K562 (cell line): ENCODE results near the gene AGAP1. TPM values are rescaled to one million over a fixed set of nuclear protein-coding genes. Genes with fewer than 3 reads are reported as not detected.

Source experiments
- ATAC-seq: fragments of 200-7000 bp; cut with Tn5 transposase; 3 replicates; pipeline ENCODE4 v1.9.1; 2020; ENCODE audit warnings: moderate library complexity
- BruUV-seq: library from RNA; stranded (reverse); fragments of 400-500 nt; replicated peaks from 2 replicates; lab custom pipeline; 2021; lab: Mats Ljungman, UMichigan
- CTCF ChIA-PET: fragments of 300-600 bp; formaldehyde crosslinking; extraction: SDS; loops from one replicate; lab custom pipeline; 2021; ENCODE audit warnings: low intra/inter-chr PET ratio; lab: Yijun Ruan, JAX
- POLR2A ChIA-PET: fragments of 300-600, 350-650 bp; sonication (Branson Sonifier 250); formaldehyde crosslinking; extraction: SDS; loops from one replicate; lab custom pipeline; 2021; ENCODE audit warnings: antibody characterized with exemption, inconsistent platforms; lab: Yijun Ruan, JAX
- DNase-seq, 4 experiments: peaks; one replicate each; pipeline versions ENCODE4 v3.0.0 to v3.0.0-alpha.2; 2011 to 2018; ENCODE audit warnings: low spot score in 3 of 4, mixed read lengths in 3 of 4; ENCODE audit errors: extremely low read depth in 1 of 4
- FAIRE-seq: peaks from 2 replicates; lab custom pipeline; 2011; peaks lifted over from hg19 to GRCh38; lab: Jason Lieb, UNC
- H2AFZ ChIP-seq: 2 replicates; pipeline ENCODE4 v1.6.0; 2011; ENCODE audit warnings: low read depth, low read length, control low read depth, inconsistent platforms
- H3K27ac ChIP-seq: fragments of 200-600 bp; 3 replicates; pipeline ENCODE4 v1.8.0; 2011; ENCODE audit warnings: low read depth, mild to moderate bottlenecking, control low read depth, inconsistent platforms, low read length, moderate library complexity, mixed read lengths; ENCODE audit errors: extremely low read depth
- H3K27me3 ChIP-seq, 2 experiments: fragments of 300-600 bp in 1 of 2; 2 replicates in 1 of 2; 3 replicates in 1 of 2; pipeline versions ENCODE4 v1.6.0 to v1.8.0; 2011; ENCODE audit warnings: inconsistent platforms in 2 of 2, low read length in 2 of 2, mild to moderate bottlenecking in 1 of 2, mixed read lengths in 1 of 2, moderate library complexity in 1 of 2; ENCODE audit not compliant: control insufficient read depth in 2 of 2, insufficient read depth in 2 of 2
- H3K36me3 ChIP-seq: fragments of 300-600 bp; 3 replicates; pipeline ENCODE4 v1.8.0; 2011; ENCODE audit warnings: mild to moderate bottlenecking, low read length, inconsistent platforms; ENCODE audit not compliant: control insufficient read depth, insufficient read depth
- H3K4me1 ChIP-seq, 2 experiments: fragments of 200-600 bp in 1 of 2; replicated peaks in 1 of 2; 2 replicates in 1 of 2; 3 replicates in 1 of 2; pipeline versions ENCODE4 v1.5.1 to v1.8.0; 2011; ENCODE audit warnings: inconsistent platforms in 2 of 2, low read length in 2 of 2, mild to moderate bottlenecking in 1 of 2, mixed read lengths in 1 of 2, moderate library complexity in 1 of 2; ENCODE audit not compliant: control insufficient read depth in 2 of 2, insufficient read depth in 2 of 2
- H3K4me2 ChIP-seq: 2 replicates; pipeline ENCODE4 v1.6.1; 2011; ENCODE audit warnings: low read length, control low read depth, inconsistent platforms, mixed read lengths; ENCODE audit not compliant: insufficient read depth
- H3K4me3 ChIP-seq: fragments of 200-600 bp; sonication (generic), shearing (Covaris generic); 2 replicates; pipeline ENCODE4 v1.5.1; 2016; ENCODE audit warnings: control low read depth, inconsistent platforms
- H3K79me2 ChIP-seq: fragments of 200-600 bp; 3 replicates; pipeline ENCODE4 v1.8.0; 2011; ENCODE audit warnings: low read length, inconsistent platforms; ENCODE audit not compliant: control insufficient read depth, insufficient read depth
- H3K9ac ChIP-seq, 2 experiments: 2 replicates each; pipeline versions ENCODE4 v1.6.0 to v1.6.1; 2011; ENCODE audit warnings: low read depth in 2 of 2, low read length in 2 of 2, control low read depth in 1 of 2, inconsistent platforms in 1 of 2, mild to moderate bottlenecking in 1 of 2, mixed read lengths in 1 of 2; ENCODE audit not compliant: insufficient read depth in 1 of 2
- H3K9me1 ChIP-seq: one replicate; pipeline ENCODE4 v1.6.0; 2011; ENCODE audit warnings: inconsistent platforms, mild to moderate bottlenecking, low read length, moderate library complexity; ENCODE audit not compliant: control insufficient read depth, insufficient read depth
- H3K9me3 ChIP-seq: replicated peaks from 2 replicates; pipeline ENCODE4 v1.5.1; 2011; ENCODE audit warnings: low read depth, low read length, inconsistent platforms; ENCODE audit not compliant: control insufficient read depth, insufficient read depth
- H4K20me1 ChIP-seq: replicated peaks from 2 replicates; pipeline ENCODE4 v1.6.1; 2011; ENCODE audit warnings: low read length, inconsistent platforms, mixed read lengths; ENCODE audit not compliant: control insufficient read depth, insufficient read depth
- NELFE ChIP-seq: IDR thresholded peaks from 2 replicates; pipeline ENCODE4 v1.6.1; 2011; ENCODE audit warnings: mild to moderate bottlenecking; ENCODE audit not compliant: insufficient read depth, insufficient read length
- POLR2AphosphoS2 ChIP-seq: IDR thresholded peaks from 2 replicates; pipeline ENCODE4 v1.6.1; 2012; ENCODE audit warnings: low read length, improper control_type of control experiment
- XRCC3 ChIP-seq: fragments of 450-650 bp; IDR thresholded peaks from 2 replicates; pipeline ENCODE4 v1.6.1; 2017; ENCODE audit warnings: mild to moderate bottlenecking, moderate library complexity
- ZNF165 ChIP-seq: fragments of 250-450 bp; sonication (Bioruptor Pico); IDR thresholded peaks from 2 replicates; pipeline ENCODE4 v1.4.0; 2020; ENCODE audit warnings: borderline replicate concordance
- WGBS: fragments of 100-300 bp; shearing (Covaris generic); methylation state at CpG from one replicate; pipeline ENCODE4 v1.1.6; 2016; ENCODE audit warnings: low coverage, mixed read lengths; ENCODE audit not compliant: insufficient coverage; ENCODE audit errors: missing lambda C conversion rate; 5-methylcytosine and 5-hydroxymethylcytosine counted together
- in situ Hi-C: fragments of 300-500 bp; cut with MboI; formaldehyde crosslinking; loops from 4 replicates; pipeline ENCODE4 v1.15.0; 2018; ENCODE audit warnings: inconsistent platforms, mixed read lengths
- intact Hi-C: fragments of 100-400 bp; cut with micrococcal nuclease; formaldehyde crosslinking; loops from 2 replicates; pipeline ENCODE4 v1.14.2; 2022
- polyA plus RNA-seq, 8 experiments: library from polyadenylated mRNA; depleted of rRNA in 4 of 8; stranded (reverse) in 5 of 8; unstranded in 3 of 8; fragments of >200 nt; fragmentation: Nextera tagmentation in 2 of 8; fragmentation: Illumina TruSeq in 1 of 8; extraction: Ambion mirVana in 2 of 8; extraction: Trizol in 1 of 8; gene quantifications; 2 replicates each; pipeline versions ENCODE4 v1.2.1 to v1.2.3, GENCODE V29; 2011 to 2014; ENCODE audit warnings: inconsistent platforms in 1 of 8, missing spikeins in 1 of 8
- total RNA-seq, 7 experiments: library from RNA; depleted of rRNA in 6 of 7; stranded (reverse); fragments of >200 nt in 6 of 7; fragmentation: Illumina TruSeq in 2 of 7; extraction: Trizol in 2 of 7; gene quantifications; 2 replicates each; pipeline versions ENCODE4 v1.2.1 to v1.2.3, GENCODE V29; 2011 to 2021; ENCODE audit warnings: low replicate concordance in 1 of 7
- TF ChIP-seq, protein P1 (sequence below): fragments of 250-450 bp; sonication (Bioruptor Pico); IDR thresholded peaks from 2 replicates; pipeline ENCODE4 v1.5.0; 2021; ENCODE audit warnings: mild to moderate bottlenecking, moderate library complexity
- TF ChIP-seq, protein P2 (sequence below): fragments of 150-350 bp; conservative IDR thresholded peaks from 2 replicates; pipeline ENCODE4 v1.6.1; 2014; ENCODE audit warnings: low read length

The AGAP1 gene
- total and polyA plus RNA-seq, 9 of the 15 experiments (the other 6 are each of a cell fraction or from before 2014, with no cell fraction given) = 1.3 to 24.0 (median 10.6) TPM

DNA sequence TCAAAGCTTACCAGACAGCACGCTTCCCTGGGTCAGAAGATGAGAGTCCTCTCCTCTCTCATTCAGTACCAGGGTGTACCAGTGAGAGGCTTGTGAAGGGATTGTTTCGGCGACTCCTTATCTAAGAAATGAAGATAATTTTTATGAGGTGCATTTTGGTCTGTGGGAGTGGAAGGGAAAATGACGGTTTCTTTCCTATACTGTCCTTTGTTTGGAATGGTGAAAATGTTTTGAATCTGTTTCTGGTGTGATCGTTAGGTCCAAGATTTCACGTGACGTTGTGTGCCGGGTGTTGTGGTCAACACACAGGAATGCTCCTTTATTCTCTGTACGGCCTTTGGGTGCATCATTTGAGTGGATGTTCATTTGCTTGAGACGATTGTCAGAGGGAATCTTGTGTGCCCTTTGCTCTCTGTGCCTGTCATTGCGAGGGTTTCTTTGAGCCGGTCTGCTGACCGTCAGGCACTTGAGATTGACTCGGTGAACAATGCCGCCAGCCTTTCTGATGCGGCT, 183.5 kb downstream of the AGAP1 start:
- no peak for DNase-seq
- WGBS = 52% methylated on average over 16 of the region's 16 CpGs
- intact Hi-C loops = no loop called here
- CTCF ChIA-PET = no interaction called here
- ATAC-seq = no peak
- H3K9me3 ChIP-seq = no peaks in the 10 kb centered on the region
- H3K4me3 ChIP-seq = no peak overlapping the region
- H3K4me1 ChIP-seq = peaks cover 4 to 9% of the 10 kb centered on the region in 2 experiments; a peak in 4 of 5 replicates
- no peak overlapping the region for H2AFZ ChIP-seq
- no peak overlapping the region for H3K9ac ChIP-seq
- no peaks in the 10 kb centered on the region for H3K9me1 ChIP-seq
- H3K4me2 ChIP-seq = no peak overlapping the region
- in situ Hi-C loops = no loop called here
- no peaks in the 10 kb centered on the region for H3K36me3 ChIP-seq
- no TSS peak for BruUV-seq
- no peaks in the 10 kb centered on the region for H3K27me3 ChIP-seq
- H4K20me1 ChIP-seq = peaks cover 15% of the 10 kb centered on the region
- peaks cover 76% of the 10 kb centered on the region for H3K79me2 ChIP-seq
- POLR2A ChIA-PET = interaction anchor here (1.0 kb wide), 1 partner anchor 12 kb away, joined by 4 read pairs; no protein-coding TSS in a partner anchor
- no peak overlapping the region for H3K27ac ChIP-seq
- no peak for FAIRE-seq
- TF ChIP-seq XRCC3 (no peak), NELFE (no peak), POLR2AphosphoS2 (no peak), ZNF165 (CRISPR knock-in tag) (no peak)
- TF ChIP-seq, protein P1, sequence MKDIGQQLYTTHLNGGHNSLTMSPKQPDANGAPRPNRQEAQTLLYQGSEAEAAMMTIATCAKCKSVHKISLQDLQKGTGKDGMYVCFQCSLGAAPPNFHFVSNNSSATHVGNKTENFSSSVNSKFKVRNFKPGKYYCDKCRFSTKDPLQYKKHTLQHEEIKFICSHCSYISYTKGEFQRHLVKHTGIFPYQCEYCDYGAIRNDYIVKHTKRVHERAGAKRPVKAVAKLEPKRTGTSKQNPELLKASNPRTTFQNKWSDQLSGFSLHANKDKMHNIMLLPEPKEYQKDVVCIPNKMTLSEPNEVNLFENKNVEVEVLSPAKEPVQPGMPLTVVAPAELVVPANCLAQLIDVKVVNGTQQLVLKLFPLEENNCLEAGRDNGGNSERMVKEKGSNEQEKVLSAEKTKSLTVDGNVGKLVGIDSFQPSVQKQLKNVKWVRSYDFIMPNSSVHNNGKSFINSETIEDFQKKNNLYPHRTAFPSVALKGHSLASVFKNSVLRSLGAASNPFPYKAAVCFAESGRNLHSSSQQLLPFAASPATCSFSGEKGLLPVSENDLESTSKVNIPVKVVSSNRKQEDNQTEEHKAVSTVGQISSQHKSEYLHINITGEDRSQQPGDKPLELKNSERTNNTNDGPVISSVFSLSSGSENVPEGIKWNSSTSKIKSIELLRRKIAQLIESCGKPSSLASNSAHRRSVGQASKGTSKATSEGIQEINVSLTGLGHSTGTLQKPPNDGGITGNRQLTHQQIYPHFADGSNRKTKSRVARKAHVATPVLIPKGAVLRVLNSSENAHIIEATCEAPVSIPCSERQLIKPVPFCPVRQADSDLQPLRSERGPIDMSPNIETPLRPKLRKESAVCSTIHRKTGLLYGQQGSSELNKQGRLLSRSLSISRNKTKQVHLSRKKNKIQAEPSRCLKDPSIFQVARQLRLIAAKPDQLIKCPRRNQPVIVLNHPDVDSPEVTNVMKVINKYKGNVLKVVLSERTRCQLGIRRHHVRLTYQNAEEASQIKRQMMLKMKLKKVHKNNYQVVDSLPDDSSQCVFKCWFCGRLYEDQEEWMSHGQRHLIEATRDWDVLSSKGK (CRISPR knock-in tag) = no peak
- TF ChIP-seq, protein P2, sequence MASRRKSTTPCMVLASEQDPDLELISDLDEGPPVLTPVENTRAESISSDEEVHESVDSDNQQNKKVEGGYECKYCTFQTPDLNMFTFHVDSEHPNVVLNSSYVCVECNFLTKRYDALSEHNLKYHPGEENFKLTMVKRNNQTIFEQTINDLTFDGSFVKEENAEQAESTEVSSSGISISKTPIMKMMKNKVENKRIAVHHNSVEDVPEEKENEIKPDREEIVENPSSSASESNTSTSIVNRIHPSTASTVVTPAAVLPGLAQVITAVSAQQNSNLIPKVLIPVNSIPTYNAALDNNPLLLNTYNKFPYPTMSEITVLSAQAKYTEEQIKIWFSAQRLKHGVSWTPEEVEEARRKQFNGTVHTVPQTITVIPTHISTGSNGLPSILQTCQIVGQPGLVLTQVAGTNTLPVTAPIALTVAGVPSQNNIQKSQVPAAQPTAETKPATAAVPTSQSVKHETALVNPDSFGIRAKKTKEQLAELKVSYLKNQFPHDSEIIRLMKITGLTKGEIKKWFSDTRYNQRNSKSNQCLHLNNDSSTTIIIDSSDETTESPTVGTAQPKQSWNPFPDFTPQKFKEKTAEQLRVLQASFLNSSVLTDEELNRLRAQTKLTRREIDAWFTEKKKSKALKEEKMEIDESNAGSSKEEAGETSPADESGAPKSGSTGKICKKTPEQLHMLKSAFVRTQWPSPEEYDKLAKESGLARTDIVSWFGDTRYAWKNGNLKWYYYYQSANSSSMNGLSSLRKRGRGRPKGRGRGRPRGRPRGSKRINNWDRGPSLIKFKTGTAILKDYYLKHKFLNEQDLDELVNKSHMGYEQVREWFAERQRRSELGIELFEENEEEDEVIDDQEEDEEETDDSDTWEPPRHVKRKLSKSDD = no peak
